GM19468 (cell line): ENCODE data around the gene SCYGR1.
A peak's percentile ranks its signal among the peaks of the same experiment; 100 is the strongest.
"Not testable (repeated sequence)": the region's sequence is repeated elsewhere in the genome, so short reads cannot be mapped to it uniquely, and the experiment has no call there.

Experiments
- ATAC-seq: cut with Tn5 transposase; IDR thresholded peaks from one replicate; pipeline ENCODE4 v1.9.1; 2021; ENCODE audit warnings: mild to moderate bottlenecking, moderate library complexity, moderate number of reproducible peaks; ENCODE audit not compliant: unreplicated experiment; ENCODE audit errors: extremely low read depth

Gene SCYGR1, protein sequence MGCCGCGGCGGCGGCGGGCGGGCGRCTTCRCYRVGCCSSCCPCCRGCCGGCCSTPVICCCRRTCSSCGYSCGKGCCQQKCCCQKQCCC

DNA sequence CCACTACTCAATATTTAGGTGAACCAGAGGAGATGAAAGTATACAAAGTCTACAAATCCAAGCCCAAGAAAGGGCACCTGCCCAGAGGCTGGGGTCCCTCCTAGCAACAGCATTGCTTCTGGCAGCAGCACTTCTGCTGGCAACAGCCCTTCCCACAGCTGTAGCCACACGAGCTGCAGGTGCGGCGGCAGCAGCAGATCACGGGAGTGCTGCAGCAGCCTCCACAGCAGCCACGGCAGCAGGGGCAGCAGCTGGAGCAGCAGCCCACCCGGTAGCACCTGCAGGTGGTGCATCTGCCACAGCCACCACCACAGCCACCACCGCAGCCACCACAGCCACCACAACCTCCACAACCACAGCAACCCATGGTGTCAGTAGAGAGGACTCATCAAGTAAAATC is at the start of gene SCYGR1:
SCYGR1 (minus strand) TSS at position 367 of the 400 bp plus-strand sequence; CDS start at position 367, 0 bp downstream.
- ATAC-seq, result not testable (repeated sequence)

DNA sequence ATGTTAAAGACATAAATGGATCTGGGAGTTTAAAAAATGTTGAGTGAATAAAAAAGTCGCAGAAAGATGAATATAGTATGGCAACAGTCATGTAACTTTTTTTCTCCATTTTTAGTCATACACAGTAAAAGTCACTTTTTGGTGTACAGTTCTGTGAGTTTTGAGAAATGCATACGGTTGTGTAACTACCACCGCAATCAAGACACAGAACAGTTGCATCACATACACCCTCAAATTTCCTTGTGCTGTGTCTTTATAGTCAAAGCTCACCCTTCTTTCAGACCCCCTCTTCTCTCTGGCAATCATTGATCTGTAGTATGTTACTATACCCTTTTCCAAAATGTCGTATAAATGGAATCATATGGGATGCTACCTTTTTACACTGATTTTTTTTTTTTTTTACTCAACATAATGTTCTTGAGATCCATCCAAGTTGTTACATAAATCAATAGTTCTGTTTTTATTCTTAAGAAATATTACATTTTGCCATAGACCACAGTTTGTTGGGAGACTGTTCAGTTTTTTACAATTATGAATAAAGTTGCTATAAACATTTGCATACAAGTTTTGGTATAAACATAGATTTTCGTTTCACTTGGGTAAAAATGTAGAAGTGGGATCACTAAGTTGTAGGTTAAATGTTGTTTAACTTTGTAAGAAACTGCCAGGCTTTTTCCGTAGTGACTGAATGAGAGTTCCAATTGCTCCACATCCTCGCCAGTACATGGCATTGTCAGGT is 48.9 kb upstream of the SCYGR1 start:
- ATAC-seq, result no peak

DNA sequence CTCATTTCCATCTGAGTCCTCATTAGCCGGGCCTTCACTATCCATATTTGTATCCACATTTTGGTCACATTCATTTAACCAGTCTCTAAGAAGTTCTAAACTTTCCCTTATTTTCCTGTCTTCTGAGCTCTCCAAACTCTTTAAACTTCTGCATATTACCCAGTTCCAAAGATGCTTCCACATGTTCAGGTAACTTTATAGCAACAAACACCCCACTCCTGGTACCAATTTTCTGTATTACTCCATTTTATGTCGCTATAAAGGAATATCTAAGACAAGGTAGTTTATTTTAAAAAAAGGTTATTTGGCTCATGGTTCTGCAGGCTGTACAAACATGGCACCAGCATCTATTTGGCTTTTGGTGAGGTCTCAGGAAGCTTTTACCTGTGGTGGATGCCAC is 45.4 kb upstream of the SCYGR1 start:
- ATAC-seq, result no peak

DNA sequence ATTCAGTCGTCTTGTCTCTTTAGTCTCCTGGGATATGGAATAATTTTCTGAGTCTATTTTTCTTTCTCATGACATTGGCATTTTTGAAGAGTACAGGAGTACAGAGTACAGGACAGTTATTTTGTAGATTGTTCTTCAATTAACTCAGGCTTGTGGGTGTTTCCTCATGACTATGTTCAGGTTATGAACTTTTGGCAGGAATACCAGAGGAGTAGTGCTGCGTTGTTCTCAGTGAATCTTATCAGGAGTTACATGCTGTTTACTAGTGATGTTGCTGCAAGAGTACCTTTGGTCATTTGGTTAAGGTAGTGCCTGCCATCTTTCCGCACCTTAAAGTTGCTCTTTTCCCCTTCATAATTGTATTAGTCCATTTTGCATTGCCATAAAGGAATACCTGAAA is 42.9 kb upstream of the SCYGR1 start:
- no peak for ATAC-seq

DNA sequence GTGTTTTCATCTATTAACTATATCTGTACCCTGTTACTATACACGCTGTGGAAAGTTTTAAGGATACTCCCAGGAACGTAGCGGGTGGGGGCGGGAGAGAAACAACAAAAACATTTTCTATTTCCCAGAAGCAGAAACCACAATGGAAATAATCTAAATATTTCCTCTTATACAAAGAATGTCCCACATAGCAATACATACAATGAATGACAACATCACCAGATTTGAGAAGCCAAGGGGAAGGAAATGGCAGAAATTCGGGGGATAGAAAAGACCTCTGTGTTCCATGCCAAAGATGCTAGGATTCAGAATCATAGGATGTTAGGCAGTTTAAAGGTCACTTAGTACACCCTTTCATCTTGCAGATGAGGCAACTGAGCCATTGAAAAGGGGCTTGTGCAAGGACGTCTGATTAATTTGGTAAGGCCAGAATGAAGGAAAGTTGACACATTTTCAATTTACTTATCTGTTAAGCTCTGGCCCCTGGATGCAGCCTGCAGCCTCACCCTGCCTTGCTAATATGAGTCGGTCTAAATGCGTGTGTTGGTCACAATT is 41.1 kb upstream of the SCYGR1 start:
- no peak for ATAC-seq

DNA sequence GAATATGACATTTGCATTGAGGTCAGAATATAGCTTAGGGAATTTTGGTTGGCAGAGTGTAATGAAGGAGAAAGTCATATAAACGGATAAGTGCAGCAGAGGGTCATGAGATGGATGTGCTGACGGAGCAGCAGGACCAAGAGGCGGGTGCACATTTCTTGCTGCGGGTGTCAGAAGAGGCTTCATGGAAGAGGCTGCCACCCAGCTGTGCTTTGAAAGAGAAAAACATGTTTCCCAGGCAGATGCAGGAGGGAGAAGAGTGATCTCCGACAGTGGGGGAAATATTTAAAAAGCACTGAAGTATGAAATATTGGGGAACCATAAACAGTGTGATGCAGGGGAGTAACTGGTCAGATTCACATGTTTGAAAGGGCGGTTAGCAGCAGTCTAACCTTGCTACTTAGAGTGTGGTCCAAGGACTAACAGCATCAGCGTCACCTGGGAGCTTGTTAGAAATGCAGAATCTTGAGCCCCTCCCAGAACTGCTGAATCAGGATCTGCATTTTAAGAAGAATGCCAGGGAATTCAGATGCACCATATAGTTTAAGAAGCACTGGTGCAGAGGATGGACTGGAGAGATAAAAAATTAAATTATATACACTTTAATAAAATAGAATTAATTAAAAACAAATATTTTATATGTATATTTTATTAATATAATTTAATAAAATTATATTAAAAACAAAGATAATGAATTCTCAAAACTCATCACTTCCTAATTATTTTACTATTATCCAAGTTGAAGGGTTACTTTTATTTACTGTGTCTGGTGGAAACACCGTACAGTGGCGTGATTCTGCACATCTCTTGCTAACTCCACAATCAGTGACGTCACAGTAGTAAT is 36.1 kb upstream of the SCYGR1 start:
- no peak for ATAC-seq

DNA sequence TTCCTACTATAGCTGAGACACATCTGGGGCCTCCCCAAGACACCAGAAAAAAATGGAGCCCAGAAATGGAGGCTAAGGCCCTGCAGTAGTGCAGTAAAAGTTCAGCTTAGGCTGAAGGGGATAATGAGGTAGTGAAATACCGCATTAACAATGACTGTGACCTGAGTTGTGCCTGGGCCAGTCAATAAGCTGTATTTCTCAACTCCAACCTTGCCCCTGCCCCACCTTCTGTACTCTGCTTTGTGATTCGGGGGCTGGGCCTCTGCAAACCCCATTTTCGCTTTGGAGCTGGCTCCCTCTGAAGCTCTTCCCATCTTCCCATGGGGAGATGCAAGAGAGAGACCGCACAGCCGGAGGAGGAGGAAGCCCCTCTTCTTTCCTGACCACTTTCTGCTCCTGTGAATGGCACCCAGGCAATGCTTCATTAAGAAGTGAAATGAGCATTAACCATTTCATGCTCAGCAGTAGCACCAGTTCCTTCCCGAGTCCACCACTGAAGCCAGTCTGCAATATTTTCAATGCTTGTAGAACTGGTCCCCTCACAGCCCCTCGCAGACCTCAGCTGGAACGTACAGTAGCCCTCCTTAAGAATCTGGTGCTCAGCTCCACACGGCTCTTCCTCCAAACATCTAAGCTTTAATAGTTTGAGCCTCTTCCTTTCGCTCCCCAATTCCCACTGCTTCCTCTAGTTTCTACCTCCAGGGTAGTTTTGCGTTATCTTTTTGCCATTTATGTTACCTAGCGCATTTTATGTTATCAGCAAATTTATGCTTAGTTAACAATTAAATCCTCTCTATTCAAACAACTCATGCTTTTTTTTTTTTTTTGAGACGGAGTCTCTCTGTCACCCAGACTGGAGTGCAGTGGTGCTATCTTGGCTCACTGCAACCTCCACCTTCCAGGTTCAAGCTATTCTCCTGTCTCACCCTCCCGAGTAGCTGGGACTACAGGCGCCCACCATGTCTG is 32.6 kb upstream of the SCYGR1 start:
- ATAC-seq, result no peak

DNA sequence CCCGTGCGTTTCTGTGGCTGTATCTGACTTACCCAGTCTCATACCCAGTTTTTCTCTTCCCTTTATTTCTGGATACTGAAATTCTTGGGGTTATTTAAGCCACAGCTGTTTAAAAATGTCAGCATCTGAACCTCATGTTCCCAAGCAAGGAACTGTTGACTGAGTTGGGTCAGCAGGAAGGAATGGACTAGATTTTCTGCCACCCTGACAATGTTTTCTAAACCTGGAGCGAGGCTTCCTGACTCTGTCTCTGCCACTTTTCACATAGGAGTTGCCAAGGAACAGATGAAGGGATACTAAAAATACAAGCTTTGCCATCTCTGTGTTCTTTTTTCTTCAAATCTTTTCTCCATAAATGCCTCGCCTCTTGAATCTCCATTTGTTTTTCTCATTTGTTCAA is 29.0 kb upstream of the SCYGR1 start:
- no peak for ATAC-seq

DNA sequence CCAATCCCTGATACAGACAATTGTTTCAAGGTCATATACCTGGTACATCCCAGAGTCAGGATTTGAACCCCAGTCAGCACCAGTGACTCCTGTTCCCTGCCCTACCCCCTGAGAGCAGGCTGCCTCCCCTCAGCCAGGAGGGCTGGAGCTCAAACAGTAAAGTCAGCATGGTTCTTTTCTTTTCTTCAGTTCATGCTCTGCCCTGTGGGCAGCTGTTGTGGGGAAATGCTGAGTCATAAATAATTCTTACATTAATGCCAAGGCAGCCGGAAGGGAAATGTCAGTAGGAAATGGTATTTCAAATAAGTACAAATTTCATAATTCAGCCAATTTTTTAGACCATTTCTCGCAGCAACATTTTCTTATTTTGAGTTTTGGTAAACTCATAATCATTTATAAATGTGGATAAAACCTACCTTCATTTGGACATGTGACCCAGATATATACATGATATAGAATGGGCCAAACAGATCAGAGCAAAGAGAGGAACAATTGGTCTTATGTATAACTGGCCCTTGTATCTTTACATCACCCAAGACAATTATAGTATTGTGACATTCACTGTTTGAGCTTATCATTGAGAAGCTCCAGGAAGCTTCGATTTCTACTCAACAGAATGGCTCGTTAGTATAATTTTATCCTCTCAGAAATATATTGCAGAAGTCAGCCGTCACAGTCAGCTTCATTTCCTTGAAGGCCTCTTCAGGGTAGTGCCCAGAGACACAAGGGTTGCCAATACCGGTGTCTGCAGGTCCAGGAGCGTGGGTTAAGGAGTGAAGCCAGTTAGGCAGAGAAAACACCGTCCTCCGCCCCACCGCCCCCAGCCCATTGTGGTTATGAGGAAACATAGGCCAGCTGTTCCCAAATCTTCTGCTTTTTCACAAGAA is 28.0 kb upstream of the SCYGR1 start:
- no peak for ATAC-seq

DNA sequence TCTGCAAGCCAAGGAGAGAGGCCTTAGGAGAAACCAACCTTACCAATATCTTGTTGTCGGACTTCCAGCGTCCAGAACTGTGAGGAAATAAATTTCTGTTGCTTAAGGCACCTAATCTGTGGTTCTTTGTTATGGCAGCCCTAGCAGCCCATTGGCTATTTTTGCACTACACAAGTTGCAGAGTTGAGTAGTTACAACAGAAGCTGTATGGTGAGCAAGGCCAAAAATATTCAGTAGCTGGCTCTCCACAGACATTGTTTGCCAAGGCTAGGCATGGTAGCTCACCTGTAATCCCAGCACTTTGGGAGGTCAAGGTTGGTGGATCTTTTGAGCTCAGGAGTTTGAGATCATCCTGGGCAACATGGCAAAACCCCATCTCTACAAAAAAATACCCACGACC is 27.1 kb upstream of the SCYGR1 start:
- ATAC-seq, result no peak

DNA sequence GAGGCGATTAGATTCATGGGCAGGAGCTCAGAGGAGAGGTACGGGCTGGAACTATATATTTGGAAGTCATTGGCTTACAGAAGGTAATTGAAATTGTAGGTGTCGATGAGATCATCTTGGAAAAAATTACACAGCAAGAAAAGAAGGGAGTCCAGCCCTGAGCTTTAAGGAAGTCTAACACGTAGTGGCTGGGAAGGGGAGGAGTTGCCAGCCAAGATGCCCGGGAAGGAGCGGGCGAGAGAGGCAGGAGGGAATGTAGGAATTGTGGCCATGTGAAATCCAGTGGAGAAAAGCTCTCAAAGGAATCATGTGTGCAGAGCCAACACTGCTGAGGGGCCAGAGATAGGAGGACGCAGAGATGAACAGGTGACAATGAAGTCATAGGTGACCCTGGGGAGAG is 25.6 kb upstream of the SCYGR1 start:
- no peak for ATAC-seq

DNA sequence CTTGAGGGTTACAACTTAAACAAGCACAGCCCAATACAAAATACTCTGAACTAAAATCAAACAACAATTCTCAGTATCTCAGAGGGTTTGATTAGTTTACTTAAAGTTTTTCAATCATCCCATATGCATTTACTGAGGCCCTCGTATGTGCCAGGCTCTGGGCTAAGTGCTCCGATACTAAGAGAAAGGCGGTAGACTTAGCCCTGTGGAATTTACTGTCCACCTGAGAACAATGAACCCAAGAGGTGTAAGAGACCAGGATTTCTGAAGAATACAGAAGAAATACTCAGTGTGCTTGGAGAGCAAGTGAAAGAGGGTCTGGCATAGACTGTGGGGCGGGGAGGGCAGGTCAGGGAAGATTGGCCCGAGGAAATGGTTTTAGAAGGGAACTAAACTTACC is 25.1 kb upstream of the SCYGR1 start:
- ATAC-seq, result no peak

DNA sequence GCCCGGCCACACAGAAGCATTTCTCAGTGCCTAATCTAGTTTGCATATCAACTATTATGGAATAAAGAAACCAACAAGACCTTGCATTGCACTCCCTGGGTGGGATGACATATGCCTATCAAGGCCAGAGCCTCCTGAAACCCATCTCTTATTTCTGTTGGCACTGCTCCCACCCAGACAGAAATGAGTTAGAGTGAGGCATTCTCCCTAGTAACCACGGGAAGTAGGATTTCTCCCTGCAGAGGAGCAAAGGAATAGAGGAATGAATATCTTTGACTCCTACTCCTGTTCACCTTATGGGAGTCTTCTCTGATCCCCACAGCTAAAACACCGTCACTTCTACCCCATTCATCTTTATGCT is 24.2 kb upstream of the SCYGR1 start:
- no peak for ATAC-seq

DNA sequence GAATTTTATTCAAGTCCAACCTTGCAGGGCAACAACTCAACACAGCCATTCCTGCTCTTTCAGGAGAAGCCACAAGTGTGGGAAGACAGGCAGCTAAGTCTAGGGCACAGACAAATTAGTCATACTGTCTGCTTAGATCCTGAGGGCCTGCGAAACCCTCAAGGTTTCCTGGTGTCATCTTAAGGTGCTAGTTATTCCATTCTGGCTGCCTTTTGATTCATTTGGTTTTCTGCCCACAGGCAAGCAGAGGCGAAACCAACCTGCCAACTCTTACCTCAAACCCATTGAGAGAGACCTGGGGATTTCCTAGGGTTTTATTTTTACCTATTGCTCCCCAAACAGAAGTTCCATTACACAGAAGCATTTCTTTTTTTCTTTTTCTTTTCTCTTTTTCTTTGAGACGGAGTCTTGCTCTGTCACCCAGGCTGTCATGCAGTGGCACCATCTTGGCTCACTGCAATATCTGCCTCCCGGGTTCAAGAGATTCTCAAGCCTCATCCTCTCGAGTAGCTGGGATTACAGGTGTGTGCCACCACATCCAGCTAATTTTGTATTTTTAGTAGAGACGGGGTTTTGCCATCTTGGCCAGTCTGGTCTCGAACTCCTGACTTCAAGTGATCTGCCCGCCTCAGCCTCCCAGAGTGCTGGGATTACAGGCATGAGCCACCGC is 23.7 kb upstream of the SCYGR1 start:
- ATAC-seq, result peak; percentile 45

DNA sequence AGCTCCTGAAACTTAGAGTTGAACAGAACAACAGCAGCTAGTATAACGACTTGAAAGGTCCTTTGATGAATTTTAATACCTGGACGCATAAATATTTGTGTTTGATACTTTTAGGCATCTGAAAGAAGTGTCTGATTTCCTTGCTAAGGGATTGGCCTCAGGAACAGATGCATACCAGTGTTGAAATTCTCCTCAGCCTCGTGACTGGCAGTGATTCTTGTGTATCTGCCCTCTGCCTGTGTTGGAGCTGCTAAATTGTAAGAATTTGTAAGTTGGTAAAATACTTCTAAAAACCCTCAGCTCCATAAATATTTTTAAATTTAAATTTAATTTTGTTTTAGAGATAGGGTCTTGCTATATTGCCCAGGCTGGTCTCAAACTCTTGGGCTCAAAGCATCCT is 22.4 kb upstream of the SCYGR1 start:
- ATAC-seq, result no peak

DNA sequence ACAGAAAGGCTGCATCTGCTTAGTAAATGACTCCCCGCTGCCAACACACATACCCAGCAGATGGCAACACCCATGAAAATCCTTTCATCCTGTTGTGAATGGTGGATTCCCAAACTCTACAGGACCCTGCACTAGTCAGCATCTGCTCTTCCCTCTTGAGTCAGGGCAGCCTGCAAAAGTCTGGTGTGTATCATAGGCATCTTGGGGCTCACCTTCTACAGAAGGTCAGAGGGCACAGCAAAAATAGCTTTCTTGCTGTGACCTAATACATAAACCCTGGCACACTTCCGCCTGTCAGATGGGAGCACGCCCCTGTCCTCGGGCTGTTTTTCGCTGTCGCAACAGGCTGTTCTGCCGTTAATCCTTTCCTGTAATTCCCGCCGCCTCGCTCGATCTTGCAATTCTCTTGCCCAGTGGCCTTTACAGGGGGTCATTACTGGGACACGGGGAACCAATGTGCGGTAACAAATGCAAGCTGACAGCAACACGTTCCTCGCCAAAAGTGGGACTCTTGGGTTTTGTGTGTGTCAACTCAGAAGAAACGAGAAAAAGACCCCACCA is 19.9 kb upstream of the SCYGR1 start:
- ATAC-seq, result no peak

DNA sequence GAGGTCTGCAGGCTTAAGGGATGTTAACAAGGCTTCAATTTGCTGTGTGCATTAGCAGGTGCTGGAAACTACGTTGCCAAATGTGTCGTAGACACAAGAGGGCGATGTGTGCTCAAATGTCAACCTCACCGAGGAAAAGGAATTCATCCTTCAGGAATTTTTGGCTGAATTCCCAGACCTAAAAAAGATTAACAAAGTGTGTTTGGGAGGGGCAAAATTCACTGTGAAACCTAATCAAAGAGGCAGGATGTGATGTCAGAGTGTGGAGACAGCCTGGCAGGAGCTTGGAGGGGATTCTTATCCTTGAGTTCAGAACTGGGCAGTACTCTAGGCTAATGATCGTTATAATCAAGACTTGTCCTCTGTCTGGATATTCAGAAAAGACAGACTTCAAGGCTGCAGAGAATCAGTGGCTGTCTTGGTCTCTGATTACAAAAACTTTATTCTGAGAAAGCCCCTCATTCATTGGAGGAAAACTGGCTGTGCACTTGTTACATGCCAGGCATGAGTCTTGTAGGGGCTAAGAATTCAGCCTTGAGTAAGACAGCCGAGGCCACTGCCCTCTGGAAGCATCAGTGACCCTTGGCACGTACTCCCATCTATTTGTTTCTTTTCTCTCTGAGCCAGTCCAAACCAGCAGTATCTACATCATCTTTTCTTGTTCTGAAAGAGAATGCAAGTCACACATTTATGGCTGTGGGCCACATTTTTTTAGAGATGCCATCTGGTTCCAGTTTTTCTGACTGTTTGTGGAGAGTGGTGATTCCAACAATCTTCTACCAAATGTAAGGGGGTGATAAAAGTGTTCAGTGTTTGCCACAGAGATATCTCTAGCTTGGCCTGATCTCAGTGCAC is 18.7 kb upstream of the SCYGR1 start:
- no peak for ATAC-seq
